MCF 10A (cell line): ENCODE data around the gene RFX2. TPM values are rescaled to one million over a fixed set of nuclear protein-coding genes. Genes with fewer than 3 reads are reported as not detected.

Source experiments
- BruUV-seq: library from RNA; stranded (reverse); fragments of 400-500 nt; replicated peaks from 2 replicates; lab custom pipeline; 2021; lab: Mats Ljungman, UMichigan
- CTCF ChIA-PET: fragments of 300-600 bp; sonication (Branson Sonifier 250); formaldehyde crosslinking; extraction: SDS; loops from one replicate; lab custom pipeline; 2021; ENCODE audit warnings: antibody characterized with exemption, inconsistent platforms; lab: Yijun Ruan, JAX
- POLR2A ChIA-PET: fragments of 300-600, 350-650 bp; sonication (Branson Sonifier 250); formaldehyde crosslinking; extraction: SDS; loops from one replicate; lab custom pipeline; 2020; ENCODE audit warnings: antibody characterized with exemption, inconsistent platforms; lab: Yijun Ruan, JAX
- DNase-seq: peaks from one replicate; pipeline ENCODE4 v3.0.0-alpha.2; 2018; ENCODE audit not compliant: unreplicated experiment
- H3K27ac Mint-ChIP-seq: one replicate; pipeline ENCODE4 v1.8.0; 2022; ENCODE audit warnings: mild to moderate bottlenecking, low read depth, mixed read lengths; ENCODE audit not compliant: unreplicated experiment
- H3K27me3 Mint-ChIP-seq: one replicate; pipeline ENCODE4 v1.8.0; 2022; ENCODE audit warnings: mixed read lengths; ENCODE audit not compliant: insufficient read depth, unreplicated experiment
- H3K36me3 Mint-ChIP-seq: one replicate; pipeline ENCODE4 v1.8.0; 2022; ENCODE audit warnings: mild to moderate bottlenecking, moderate library complexity, mixed read lengths; ENCODE audit not compliant: insufficient read depth, unreplicated experiment
- H3K4me1 Mint-ChIP-seq: one replicate; pipeline ENCODE4 v1.8.0; 2022; ENCODE audit warnings: mixed read lengths; ENCODE audit not compliant: insufficient read depth, unreplicated experiment
- H3K4me3 Mint-ChIP-seq: one replicate; pipeline ENCODE4 v1.8.0; 2022; ENCODE audit warnings: mild to moderate bottlenecking, moderate library complexity, mixed read lengths; ENCODE audit not compliant: unreplicated experiment
- H3K9me3 Mint-ChIP-seq: one replicate; pipeline ENCODE4 v1.8.0; 2022; ENCODE audit warnings: mixed read lengths; ENCODE audit not compliant: unreplicated experiment
- intact Hi-C: fragments of 100-400 bp; cut with micrococcal nuclease; formaldehyde crosslinking; loops from 2 replicates; pipeline ENCODE4 v1.14.1; 2022
- total RNA-seq: library from RNA; stranded (reverse); gene quantifications from 2 replicates; pipeline ENCODE4 v1.2.3, GENCODE V29; 2022
- TF ChIP-seq, protein P1 (sequence below): fragments of 200-600 bp; IDR thresholded peaks from one replicate; pipeline ENCODE4 v1.8.0; 2022; ENCODE audit warnings: antibody characterized with exemption, mild to moderate bottlenecking; ENCODE audit not compliant: unreplicated experiment

Gene RFX2
- total RNA-seq, 1 experiment from 2014 or later = 9.9 TPM

DNA sequence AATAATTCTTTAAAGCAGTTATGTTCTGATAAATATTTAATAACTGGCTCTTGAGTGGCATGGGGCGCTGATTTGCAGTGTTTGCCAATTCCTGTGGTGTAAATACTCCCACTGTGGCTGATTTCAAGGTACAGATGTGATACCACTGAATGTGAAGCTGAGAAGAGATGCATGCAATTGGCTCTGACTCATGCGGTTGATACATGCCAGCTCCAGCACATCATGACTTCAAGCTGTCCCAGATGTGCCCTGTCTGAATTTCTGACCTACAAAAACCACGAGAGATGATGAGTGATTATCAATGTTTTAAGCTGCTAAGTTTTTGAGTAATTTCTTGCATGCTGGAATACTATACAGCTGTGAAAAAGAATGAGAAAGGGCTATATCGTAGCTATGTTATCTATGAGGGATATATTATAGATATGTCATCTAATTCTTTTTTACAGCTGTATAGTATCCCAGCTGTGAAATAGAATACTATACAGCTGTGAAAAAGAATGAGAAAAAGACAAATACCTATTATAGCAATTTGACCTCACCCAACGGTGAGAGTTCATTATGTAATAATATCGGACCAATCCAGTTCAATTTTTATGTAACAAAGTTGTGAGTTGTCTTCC is 17.5 kb upstream of the RFX2 start:
- TF ChIP-seq, protein P1, sequence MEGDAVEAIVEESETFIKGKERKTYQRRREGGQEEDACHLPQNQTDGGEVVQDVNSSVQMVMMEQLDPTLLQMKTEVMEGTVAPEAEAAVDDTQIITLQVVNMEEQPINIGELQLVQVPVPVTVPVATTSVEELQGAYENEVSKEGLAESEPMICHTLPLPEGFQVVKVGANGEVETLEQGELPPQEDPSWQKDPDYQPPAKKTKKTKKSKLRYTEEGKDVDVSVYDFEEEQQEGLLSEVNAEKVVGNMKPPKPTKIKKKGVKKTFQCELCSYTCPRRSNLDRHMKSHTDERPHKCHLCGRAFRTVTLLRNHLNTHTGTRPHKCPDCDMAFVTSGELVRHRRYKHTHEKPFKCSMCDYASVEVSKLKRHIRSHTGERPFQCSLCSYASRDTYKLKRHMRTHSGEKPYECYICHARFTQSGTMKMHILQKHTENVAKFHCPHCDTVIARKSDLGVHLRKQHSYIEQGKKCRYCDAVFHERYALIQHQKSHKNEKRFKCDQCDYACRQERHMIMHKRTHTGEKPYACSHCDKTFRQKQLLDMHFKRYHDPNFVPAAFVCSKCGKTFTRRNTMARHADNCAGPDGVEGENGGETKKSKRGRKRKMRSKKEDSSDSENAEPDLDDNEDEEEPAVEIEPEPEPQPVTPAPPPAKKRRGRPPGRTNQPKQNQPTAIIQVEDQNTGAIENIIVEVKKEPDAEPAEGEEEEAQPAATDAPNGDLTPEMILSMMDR = no peak
- H3K9me3 Mint-ChIP-seq = no peaks in the 10 kb centered on the region
- peaks cover 5% of the 10 kb centered on the region for H3K4me1 Mint-ChIP-seq
- POLR2A ChIA-PET = interaction anchor here (1.3 kb wide), 1 partner anchor 70 kb away, joined by 3 read pairs; no protein-coding TSS in a partner anchor
- CTCF ChIA-PET = interaction anchor here (0.6 to 9.2 kb wide), 10 partner anchors 9 to 1603 kb away, joined by 3 to 114 read pairs (median 3); no protein-coding TSS in a partner anchor
- DNase-seq = no peak
- no peaks in the 10 kb centered on the region for H3K27me3 Mint-ChIP-seq
- no peaks in the 10 kb centered on the region for H3K36me3 Mint-ChIP-seq
- no peak overlapping the region for H3K4me3 Mint-ChIP-seq
- intact Hi-C loops = loop anchor here (2.0 to 5.0 kb wide), 6 partner anchors 89 to 735 kb away; partner anchors contain the start of genes GPR108 and TRIP10
- no TSS peak for BruUV-seq
- no peak overlapping the region for H3K27ac Mint-ChIP-seq

DNA sequence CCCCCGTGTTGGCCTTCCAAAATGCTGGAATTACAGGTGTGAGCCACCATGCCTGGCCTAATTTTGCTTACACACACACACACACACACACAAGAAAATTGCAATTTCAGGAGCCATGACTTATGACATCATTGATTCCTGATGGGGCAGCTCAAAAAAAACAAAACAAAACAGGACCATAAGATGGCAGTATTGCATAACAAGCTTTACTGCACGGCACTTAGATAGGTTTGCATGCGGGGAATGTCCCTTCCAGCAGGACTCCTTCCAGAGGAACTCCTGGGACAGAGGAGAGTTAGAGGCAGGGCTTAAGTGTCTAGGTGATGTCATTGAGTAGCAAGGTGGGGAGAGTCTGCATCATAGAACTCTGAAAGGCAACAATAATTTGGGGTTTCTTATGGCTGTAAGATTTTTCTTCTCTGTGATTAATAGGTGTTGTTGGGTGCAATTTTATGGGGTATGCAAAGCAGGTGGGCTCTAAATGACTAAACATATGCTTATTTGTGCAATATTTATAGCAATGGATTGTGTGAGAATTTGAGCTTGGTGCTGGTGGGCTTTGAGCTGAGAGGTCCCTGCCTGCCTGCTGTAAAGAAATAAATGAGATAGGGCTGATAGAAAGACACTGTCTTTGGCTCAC is 16.2 kb upstream of the RFX2 start:
- Mint-ChIP-seq H3K4me3 (no peak overlapping the region), H3K4me1 (peaks cover 5% of the 10 kb centered on the region), H3K27me3 (no peaks in the 10 kb centered on the region), H3K36me3 (no peaks in the 10 kb centered on the region), H3K27ac (no peak overlapping the region), H3K9me3 (no peaks in the 10 kb centered on the region)
- intact Hi-C loops = loop anchor here (1.0 to 5.0 kb wide), 7 partner anchors 91 to 736 kb away; partner anchors contain the start of genes GPR108 and TRIP10
- ChIA-PET CTCF (interaction anchor here (0.6 to 9.2 kb wide), 34 partner anchors 9 to 1199 kb away, joined by 3 to 114 read pairs (median 4); partner anchors contain the start of gene RANBP3), POLR2A (interaction anchor here (0.6 to 2.3 kb wide), 16 partner anchors 34 to 611 kb away, joined by 3 to 16 read pairs (median 4); partner anchors contain the start of gene GPR108)
- no TSS peak for BruUV-seq
- peak; percentile 81 for DNase-seq
- TF ChIP-seq, protein P1 = peak; percentile 59

DNA sequence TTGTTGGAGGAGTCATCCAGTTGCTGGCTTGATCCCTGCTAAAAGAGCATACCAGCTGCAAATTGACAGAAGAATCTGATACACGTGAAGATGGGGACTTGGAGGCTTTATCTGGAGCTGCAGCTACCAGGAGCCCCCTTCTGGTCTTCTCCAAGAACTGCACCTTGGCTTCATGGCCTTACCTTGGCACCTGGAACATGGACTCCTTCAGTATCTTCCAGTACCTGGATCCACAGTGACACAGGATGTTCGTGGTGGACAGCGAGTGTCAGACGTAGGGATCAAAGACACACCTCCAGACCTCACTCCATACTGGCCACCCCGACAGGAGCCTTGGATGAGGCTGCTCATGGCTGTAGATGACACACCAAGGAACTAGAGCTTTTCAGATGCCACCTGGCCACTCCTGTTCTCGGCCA is 15.3 kb upstream of the RFX2 start:
- Mint-ChIP-seq H3K9me3 (no peaks in the 10 kb centered on the region), H3K27ac (no peak overlapping the region), H3K36me3 (no peaks in the 10 kb centered on the region), H3K4me3 (no peak overlapping the region), H3K27me3 (no peaks in the 10 kb centered on the region), H3K4me1 (peaks cover 5% of the 10 kb centered on the region)
- no TSS peak for BruUV-seq
- ChIA-PET POLR2A (interaction anchor here (0.6 to 2.3 kb wide), 18 partner anchors 19 to 612 kb away, joined by 3 to 16 read pairs (median 3); partner anchors contain the start of gene GPR108), CTCF (interaction anchor here (0.6 to 9.2 kb wide), 30 partner anchors 8 to 740 kb away, joined by 3 to 114 read pairs (median 4); partner anchors contain the start of gene RANBP3)
- DNase-seq = peak; percentile 90
- TF ChIP-seq, protein P1 = peak; percentile 96
- intact Hi-C loops = loop anchor here (1.0 to 5.0 kb wide), 8 partner anchors 22 to 612 kb away; partner anchors contain the start of genes GPR108 and TRIP10
